GM21447 (cell line): ENCODE measurements around the gene EXOC6B.

Experiments
- ATAC-seq: cut with Tn5 transposase; IDR thresholded peaks from one replicate; pipeline ENCODE4 v1.9.1; 2021; ENCODE audit not compliant: unreplicated experiment

EXOC6B gene

DNA sequence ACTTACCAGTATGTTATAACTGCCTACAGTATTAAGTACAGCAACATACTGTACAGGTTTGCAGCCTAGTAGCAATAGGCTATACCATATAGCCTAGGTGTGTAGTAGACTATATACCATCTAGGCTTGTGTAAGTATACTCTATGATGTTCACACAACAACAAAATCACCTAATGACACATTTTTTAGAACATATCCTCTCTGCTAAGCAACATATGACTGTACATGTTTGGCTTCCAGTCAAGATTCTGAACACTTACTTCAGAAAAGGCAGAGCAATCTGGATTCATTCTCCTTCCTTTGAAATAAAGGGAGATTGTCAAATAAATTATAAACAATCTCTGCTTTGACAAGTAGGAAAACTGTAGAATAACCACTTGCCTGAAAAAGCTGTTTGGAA is 81.8 kb downstream of the EXOC6B start:
- ATAC-seq: no peak

DNA sequence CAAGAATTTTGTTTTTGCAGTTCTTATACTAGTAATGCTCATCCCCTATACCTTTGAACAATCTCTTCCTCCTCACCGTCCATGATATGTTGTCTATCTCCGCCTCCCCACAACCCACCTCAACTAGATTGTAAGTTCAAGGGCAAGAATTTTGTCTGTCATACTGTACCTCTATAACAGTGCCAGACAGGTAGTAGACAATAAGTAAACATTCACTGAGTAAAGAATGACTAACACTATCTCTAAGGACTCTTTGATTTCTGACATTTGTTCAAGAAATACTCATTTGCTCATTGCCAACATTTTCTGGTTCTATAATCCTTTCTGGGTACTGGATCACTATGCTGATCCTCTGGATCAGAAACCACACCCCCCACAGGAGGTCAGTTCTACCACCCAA is 82.4 kb downstream of the EXOC6B start:
- ATAC-seq: no peak

DNA sequence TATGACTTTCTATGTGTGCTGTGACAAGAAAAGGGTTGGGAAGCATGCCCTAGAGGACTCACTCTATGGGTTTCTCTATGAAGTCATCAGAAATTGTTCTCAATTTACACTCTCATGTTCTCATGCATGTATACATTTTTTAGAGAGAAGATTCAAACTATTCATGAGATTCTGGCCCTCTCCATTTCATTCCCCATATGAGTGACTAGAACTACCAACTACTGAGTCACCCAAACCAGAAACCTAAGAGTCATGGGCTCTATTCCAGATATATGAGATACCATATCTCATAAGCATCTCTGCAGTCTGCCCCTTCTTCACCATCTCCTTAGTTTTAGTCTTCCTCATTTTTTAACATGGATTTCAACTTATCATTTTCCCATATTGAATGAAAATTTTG is 87.7 kb downstream of the EXOC6B start:
- no peak for ATAC-seq

DNA sequence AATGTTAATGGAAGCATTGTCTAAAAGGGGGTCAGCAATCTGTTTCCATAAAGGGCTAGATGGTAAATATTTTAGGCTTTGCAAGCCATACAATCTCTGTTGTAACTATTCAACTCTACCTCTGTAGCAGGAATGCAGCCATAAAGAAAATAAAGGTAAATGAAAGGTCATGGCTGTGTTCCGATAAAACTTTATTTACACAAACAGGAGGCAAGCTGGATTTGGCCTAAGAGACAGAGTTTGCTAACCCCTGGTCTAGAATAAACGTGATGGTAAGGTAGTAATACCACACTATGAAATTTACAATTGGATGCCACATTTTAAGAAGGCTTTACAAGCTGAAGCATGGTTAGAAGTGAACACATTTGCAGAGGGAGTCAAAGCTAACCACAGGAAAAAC is 91.4 kb downstream of the EXOC6B start:
- no peak for ATAC-seq

DNA sequence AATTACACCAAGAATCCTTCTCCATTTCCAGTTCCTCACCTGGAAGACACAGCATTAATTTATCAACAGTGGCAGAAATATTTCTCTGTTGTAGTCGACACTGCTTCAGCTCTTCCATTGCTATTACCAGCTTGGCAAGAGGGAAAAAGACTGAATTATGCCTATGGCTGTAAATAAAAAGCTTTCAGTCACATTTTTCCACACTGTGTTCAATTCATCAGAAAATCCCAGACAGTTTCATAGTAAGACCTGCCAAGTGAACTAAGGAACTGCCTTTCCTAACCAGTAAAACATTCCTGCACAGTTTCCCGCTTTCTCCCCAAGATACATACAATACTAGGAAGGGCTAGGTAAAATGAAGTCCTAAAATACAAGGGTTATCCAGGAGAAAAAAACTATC is 94.7 kb downstream of the EXOC6B start:
- no peak for ATAC-seq

DNA sequence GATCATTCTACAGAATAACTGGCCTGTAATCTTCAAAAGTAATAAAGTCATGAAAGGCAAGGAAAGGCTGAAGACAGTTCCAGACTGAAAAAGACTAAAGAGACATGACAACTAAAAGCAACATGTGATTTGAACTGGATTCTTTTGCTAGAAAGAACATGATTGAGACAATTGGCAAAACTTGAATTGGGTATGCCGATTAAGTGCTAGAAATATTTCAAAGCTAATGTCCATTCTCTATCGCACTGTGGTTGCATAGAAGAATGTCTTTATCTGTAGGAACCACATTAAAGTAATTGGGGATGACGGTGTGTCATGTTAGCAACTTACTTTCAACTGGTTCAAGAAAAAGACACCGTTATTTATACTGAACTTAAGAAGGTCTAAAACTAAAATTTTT is 98.5 kb downstream of the EXOC6B start:
- no peak for ATAC-seq

DNA sequence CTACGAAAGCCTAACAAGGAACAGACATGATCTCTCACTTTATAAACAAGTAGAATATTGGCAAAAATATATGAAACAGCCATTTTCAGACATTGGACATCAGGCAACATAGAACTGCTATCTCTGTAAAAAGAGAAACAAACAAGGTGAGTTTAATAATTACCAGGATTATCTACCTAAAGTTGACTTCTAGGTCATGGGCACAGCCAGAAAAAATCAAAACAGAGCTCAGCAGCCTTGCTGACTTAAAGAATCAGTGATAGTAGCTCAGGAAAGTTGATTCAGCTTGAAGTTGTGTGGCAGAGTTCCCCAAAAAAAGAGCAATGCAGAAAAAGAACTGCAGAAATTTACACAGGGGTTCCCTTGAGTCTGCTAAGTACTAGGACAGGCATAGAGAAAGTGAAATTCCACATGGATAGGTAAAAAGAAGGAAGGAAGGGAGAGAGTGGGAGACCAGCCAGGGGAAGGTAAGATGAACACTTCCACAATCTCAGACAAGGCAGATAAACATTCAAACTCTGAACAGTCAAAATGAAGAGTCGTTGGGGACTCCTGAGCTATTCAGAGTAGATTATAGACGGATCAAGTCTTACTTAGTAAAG is 102.0 kb downstream of the EXOC6B start:
- no peak for ATAC-seq

DNA sequence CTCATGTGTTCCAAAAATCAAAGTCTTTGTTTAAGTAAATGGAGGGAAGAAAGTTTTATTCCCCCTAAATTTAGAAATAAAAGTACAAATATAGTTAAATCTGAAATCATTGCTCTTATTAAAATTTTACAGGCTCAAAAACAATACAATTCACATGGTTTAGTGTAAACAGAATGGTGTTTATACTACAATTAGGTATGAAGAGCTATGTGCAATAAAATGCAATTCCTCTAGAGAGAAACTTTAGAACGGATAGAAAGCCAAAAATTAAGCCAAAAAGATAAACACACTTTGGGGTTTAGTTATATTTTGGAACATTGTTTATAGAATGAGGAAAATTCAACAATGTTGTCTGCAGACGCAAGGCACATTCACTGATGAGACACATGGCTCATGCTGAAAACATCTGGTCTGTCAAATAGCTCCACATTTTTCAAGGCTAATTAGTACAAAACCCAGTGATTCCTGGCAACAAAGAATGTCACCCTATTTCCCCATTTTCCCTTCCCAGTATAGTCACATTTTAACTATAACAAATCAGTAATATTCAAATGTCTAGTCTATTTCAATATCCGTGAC is 103.3 kb downstream of the EXOC6B start:
- ATAC-seq: no peak

DNA sequence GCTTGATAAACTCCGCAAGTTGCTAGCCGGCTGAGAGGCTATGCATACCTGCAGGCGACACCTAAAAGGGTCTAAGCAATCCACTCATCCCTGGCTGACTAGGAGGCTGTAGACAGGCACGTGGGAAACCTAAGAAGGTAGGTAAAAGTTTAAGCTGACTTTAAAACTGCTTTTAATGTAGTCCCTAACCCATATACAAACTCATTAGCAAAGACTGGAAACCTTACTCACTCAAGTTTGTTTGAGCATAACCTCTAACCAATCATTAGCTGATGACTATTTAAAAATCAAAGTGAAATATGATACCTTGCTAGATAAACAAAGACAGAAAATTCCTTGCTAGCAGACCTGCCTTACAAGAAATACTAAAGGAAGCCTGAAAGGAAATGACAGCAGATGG is 106.4 kb downstream of the EXOC6B start:
- ATAC-seq: no peak

DNA sequence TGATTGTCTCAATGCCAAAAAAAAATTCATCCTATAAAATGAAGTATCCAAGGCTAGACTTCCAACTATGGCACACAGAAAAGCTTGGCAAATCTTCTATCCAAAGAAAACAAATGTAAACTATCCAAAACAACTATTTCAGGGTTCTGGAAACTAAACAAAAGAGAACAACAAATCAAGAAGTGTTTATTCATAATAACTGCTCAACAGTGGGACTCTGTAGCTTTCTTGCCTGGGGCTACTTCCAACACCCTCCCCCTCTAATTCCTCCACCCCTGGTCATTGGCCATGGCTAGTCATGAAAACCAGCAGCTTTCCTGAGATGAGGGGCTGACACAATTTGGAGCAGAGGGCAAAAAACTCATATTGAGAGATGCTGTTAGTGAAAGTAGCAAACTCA is 107.0 kb downstream of the EXOC6B start:
- no peak for ATAC-seq

DNA sequence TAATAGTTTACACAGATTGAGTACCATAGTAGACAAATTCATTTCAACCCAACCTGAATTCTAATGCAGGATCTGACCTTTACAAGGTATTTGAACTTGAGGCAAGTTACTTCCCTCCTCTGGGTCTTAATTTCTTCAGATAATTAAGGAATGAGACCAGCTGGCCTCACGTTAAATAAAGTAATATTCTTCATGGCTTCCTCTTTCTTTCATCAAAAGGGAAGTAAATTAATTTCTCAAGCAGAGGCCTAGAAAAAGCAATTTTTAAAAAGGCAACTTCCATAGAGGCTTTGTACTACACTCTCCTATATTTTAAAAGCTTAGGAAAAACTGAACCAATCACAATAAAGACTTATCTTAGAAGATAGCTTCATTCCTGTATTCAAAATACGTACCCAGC is 109.2 kb downstream of the EXOC6B start:
- no peak for ATAC-seq

DNA sequence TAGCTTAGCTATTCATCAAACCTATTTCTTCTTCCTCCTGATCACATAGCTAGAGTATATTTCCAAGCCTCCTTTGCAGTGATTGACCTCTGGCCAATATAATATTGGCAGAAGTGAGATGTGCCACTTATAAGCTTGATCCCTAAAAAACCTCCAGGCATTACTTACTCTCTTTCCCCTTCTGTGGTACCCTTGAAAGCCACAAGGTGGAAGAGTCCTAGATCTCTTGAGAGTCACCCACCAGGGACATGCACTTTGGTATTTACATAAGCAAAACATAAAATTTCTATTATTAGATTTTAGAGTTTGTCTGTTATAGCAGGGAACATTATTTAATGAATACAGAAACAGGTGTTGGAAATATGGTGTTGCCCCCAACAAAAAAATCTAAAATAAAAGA is 112.0 kb downstream of the EXOC6B start:
- ATAC-seq: no peak

DNA sequence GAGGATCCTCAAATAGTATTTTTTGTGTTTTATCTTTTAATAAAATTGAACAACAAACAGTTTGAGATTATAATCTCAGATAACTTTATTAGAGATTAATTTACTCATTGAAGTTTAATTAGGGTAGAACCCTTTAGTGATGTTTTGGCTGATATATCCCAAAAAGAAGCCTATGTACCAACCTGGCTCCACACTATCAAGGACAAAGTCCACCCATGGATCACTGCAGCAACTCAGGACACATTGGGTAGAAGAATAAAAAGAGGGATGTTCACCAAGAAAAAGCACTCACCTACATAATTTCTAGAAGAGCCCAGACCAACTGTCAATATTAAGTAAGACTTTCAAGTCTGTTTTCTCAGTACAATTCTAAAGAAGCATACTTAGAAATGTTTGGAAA is 112.9 kb downstream of the EXOC6B start:
- ATAC-seq: no peak

DNA sequence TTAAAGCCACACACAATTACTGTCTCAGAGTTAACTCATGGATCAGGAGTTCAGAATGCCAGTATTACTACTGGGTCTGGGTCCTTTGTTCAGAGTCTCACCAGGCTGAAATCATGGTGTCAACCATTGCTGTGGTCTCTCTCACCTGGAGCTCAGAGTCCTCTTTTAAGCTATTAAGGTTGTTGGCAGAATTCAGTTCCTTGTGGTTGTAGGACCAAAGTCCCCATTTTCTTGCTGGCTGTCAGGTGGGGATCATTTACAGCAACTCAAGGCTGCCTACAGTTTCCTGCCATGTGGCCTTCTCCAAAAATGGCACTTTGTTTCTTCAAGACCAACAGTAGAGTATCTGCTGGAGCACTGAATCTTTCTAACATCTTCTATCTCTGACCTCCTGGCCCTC is 113.5 kb downstream of the EXOC6B start:
- no peak for ATAC-seq

DNA sequence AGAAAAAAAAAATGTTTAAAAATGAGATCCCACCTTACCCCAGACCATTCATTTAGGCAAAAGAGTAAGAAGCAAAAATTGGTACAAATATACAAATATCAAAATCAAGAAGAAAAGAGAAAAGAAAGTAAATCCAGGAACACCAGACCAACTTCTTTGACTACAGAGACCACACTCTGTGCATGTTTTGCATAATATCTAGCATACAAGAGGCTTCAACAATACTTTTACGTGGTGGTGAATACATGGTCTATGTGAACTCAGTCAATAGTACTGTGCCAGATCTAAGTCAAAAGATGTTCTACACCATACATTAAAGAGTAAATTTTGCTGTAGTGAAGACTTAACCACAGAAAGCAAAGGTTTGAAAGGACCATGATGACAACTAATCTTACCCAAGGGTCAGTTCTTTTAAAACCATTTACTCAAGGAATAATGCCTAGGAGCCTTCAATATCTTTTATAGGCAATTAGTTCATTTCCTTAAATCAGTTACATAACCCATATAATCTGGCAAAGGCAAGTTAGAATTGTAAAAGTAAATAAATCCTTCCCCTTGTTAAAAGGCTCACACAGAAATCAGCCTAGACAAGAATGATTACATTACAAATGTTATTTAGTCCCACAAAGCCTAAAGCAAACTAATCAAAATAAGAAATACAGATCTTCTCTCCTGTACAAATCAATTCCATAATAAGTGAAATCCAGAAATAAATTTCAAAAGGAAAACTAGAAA is 115.2 kb downstream of the EXOC6B start:
- ATAC-seq: no peak

DNA sequence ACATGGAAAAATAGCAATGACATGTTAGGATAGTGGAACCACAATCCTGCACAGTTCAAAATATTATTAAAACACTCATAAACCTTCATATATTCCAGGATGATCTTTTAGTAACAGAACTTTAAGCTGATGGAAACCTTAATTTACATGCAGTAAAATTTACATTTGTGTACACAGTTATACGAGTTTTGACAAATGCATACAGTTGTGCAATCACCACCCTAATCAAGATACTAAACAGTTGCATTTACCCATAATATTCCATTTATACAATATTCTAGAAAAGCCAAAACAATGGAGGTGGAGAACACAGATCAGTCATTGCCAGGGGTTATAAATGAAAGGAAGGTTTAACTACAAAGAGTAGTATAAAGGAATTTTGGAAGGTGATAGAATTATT is 117.6 kb downstream of the EXOC6B start:
- ATAC-seq: no peak

DNA sequence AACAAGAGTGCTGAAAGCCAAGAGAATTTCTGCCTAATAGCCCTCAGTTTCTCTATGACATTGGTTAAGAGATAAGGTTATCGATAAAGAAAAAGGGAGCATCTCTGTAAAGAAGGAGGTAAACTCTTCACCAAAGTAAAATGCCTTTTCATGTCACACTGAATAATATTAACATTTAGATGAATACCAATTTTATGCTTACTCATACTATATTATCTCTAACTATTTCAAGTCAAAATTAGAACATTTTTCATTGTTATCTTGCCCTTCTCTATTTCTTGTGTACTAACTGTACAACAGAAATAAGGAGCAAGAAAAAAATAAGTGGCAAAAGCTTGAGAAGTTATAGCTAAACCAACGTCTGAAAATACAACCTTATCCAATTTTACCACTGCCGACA is 127.5 kb downstream of the EXOC6B start:
- ATAC-seq: no peak

DNA sequence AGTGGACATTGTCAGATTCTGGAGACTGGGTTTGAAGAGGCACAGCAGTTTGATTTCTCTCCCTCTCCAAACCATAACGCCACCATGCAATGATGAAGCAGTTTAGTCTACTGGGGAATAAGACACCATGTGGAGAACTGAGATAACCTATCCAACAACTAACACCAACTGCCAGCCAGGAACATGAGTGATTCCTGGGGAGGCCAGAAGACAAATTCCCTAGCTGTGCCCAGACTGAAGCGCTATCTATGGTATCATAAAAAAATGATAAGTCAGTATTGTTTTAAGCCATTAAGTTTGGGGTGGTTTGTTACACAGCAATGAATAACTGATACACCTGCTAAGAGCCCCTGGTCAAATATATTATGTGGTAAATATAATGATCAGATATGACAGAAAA is 129.3 kb downstream of the EXOC6B start:
- no peak for ATAC-seq

DNA sequence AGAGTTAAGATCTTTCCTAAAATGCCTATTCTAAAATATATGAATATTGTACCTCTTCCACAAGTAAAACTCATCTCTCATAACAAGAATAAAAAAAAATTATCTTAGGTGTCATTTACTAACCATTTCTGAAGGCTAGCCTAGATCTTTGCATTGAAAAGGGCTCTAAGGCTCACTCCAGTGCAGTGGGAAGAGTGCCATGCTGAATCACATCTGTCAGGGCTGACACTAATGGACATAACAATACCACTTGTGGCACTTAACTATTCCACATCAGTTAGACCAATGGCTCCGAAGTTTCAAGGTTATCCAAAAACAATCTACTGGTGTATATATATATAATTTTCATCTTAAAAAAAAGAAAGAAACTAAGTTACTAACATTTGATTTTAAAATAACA is 130.2 kb downstream of the EXOC6B start:
- ATAC-seq: no peak

DNA sequence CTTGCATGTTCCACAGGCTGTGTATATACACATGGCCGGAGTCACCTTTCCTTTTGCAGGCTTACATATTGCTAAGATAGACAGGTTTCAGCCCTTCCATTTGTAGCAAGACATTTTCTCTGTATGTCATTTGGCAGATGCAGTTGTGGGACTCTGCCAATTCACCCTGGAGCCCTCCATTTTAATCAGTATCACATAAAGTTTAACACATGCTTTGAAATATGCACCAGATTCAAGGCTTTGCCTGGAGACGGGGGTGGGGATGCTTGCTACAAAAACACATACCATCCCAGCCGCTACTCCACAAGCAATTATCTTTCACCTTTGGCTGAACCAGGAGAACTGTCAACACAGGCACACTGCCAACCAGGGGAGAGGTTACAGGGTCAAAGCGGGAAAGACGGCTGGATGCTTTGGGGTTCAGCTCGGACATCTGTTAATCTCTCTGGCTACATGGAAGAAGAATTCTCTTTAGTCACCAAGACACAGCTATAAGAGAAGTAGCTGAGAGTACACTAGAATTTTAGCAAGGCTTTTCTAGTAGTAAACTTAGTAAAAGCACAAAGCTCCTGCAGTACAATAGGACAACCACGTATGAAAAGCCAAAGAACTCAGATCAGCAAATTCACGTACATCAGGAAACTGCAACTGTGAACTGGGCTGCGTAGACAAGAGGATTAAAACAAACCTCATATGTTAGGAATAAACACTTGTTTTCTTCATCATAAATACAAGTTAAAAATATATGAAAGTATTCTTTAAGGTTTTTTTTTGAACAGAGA is 130.9 kb downstream of the EXOC6B start:
- no peak for ATAC-seq

DNA sequence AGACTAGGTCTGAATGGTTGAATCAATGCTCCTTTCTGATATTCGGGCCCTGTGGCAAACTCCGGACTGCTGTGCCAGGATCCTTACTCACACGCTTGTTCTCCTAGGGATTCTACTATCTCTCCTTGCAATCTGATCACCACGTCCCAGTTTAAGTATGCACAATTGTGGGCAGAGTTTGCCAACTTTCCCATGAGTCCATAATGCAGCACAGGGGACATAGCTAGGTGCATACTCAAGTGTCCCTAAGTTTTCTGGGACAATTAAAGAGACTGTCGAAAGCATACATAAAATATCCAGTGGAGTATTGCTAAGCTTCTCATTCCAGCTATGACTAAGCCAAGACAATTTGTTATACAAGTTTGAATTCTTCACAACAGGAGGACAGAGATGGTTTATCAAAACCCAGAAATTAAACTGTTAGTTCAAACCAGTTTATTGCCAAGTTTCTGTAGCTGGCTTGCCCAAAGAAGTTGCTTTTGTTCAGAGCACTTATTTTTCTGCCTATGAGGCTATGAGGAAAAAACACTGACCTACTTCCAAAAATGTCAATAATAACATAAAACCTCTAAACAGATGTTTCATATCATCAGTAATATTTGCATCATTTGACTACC is 136.1 kb downstream of the EXOC6B start:
- ATAC-seq: no peak
